Left renal cortex interstitium (tissue), 4 donors: ENCODE measurements around the gene RGS6. TPM values are rescaled to one million over a fixed set of nuclear protein-coding genes. Genes with fewer than 3 reads are reported as not detected.

Experiments used
- DNase-seq, 4 donors: peaks; one replicate each; pipeline ENCODE4 v3.0.0-alpha.2; 2013; ENCODE audit warnings: low read depth in 4 of 4, low spot score in 2 of 4, missing footprints in 1 of 4
- polyA plus RNA-seq, 4 donors: library from polyadenylated mRNA; unstranded; fragments of 120-200 nt; gene quantifications; one replicate each; pipeline ENCODE4 v1.2.1, GENCODE V29; 2013; ENCODE audit not compliant: insufficient read length in 4 of 4

The RGS6 gene
- polyA plus RNA-seq, 4 donors, result 1.1 to 1.9 (median 1.4) TPM

DNA sequence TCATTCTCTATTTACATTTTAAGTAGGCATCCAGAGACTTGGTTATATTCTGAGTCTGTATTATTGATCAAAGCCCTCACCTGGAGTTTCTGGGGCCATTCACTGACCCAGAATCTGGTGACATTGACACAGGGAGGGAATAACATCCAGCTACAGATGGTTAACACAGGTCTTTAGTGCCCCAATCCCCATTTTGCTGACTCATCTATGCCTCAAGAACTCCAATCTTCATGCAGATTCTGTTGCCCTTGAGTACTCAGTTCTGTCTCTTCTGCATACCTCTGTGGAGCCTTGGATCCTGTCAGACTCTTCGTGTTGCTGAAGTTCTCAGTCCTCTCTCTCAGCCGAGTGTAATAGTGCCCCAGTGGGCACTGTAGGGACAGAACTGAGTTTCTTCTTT lies 208.9 kb downstream of the RGS6 start:
- no peak for DNase-seq

DNA sequence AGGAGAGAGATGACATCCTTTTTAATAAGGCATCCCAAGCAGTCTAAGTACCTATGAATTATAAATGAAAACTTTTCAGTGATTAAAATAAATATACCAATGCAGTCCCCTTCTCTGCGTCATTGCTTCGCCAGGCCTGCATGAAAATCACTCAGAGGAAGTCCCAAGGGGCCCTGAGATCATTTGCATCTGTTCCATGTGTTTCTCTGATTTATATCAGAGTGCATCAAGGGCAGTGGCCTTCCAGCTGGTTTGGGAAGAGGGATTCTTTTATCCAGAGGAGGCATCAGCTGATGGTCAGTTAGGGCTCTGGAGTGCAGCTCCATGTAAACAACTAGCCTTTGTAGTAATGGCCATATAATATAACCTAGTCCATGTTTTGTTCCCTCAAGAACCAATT lies 210.1 kb downstream of the RGS6 start:
- peak in 1 of 4 donors; percentile 2 for DNase-seq

DNA sequence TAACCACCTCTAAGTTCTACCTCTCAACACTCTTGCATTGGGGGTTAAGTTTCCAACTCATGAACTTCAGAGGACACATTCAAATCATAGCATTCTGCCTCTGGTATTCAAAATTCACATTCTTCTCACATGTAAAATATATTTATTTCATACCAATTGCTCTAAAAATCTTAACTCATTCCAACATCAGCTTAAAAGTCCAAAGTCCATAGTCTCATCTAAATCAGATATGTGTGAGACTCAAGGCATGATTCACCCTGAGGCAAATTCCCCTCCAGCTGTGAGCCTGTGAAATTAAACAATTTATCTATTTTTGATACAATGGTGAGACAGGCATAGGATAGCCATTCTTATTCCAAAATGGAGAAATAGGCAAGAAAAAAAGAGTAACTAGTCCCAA lies 214.0 kb downstream of the RGS6 start:
- DNase-seq, result no peak

DNA sequence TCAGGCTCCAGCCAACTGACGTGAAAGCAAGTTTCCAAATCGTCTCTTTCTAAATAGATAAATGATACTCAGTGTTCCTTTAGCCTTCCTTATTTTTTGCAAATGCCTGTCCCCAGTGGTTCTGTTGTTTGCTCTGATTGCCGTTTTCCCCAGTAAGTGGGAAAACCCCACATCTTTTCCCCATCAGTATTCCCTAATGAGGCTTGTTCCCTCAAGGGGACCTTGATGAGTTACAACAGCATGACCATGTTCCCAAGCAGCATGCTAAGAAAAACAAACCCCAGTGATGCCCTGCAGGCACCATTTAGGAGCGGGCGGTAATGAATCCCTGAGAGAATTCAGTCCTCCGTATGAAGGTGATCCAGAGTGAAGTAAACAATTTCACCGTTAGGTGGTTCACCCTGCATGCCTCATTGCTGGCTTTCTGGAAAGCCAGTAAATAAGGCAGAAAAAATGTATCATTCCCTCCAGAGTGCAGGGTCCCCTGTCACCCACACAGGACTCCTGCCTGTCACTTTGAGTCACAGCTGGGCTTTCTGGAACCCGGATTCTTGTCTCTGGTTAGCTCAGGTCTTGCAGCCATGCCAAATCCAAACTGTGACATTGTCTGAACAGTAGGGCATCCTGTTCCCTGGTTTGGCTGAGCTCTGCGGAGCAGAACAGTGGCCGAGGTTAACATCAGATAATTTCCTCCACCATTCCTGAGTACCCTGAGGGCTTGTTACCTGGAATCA lies 222.6 kb downstream of the RGS6 start:
- no peak for DNase-seq

DNA sequence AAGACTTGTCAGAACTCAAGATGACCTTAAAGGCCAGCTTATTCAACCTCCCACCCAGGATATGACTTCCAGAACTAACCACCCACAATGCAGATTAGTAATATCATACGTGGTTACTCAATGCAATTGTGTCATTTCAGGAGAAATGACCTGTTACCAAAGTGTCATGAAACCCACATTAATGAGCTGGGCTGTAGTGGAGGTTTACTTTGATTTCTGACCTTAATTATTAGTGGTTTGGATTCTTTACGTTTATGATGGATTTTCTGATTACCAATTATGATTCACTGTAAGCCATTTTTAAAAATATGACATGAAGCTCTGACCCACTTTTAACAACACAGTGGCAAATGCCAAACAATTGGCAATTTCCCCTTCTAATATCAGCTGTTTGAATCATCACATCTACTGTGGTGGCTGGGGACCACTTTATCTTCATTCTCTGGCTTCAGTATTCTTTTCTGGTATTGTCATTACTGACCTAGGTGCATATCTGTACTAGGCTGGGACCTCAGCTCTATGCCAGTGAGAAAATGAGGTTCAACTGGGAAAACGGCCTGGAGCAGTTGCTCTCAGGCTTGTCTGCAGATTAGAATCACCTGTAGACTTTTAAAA lies 223.3 kb downstream of the RGS6 start:
- DNase-seq, result no peak

DNA sequence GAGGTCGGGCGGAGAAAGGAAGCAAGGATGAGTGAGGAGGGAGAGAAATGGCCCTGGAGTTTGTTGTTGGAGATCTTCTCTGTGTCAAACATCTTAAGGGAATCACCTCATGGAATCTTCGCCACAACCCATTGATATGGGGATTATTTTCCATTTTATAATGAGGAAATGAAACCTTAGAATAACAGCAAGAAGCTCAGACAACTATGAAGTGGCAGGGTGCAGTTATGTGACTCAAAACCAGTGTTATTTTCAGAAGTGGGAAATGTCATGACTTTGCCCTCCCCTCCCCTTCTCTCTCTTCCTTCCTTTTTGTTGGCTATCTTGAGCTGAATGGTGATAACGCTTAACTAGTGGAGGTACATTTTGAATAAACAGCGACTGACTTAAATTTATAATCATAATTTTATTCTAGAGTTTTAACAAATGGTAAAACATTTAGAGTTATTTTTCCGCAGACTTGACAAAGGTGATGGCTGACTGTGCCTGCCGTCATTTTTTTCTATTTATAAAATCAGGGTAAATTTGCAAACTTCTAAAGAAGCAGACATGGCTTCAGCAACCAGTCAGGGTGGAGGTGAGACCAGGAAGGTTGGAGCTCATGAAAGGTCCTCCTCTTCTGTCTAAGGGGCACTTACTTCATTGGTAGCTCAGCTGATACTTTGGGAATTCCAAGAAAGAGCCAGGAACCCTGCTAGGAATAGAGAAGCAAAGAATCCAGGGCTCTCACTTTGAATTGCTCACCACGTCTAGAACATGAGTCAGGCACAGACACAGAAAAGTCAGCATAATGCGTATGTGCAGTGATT lies 232.4 kb downstream of the RGS6 start:
- DNase-seq, result no peak

DNA sequence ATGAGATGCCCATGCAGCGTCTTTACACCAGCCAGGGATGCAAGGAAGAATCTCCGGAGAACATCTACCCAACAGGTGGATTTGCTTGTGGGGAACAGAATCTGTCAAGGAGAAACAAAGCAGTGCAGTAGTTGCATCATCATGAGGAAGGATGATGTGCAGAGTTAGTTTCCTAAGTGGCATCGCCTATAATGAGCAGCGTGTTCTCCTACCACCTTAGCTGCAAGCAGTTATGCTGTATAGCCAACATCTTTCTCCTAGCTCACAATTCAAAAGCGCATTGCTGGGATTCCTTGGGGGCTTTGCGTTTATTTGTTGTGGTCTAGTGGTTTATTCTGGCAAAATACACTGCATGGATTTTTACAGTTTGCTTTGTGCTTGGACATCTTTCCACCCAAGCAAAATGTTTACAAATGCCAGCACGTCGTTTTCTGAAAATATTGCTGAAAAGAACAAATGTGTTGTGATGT lies 233.0 kb downstream of the RGS6 start:
- DNase-seq, result no peak

DNA sequence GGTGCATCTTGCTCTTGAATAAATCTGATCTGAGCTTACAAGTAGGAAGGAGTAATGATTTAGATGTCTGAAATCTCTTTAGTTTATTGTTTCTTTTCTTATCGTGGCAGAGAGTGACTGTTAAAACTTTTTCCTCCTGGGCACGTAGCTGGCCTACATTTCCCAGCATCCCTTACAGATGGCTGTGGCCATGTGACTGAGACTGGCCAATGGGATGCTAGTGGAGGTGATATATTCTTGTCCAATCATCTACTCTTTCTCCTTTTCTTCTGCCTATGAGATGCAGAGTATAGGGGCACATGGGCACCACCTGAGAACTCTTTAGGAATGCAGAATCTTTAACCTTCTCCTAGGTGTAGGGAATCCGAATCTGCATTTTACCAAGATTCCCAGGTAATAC lies 237.3 kb downstream of the RGS6 start:
- DNase-seq, result no peak

DNA sequence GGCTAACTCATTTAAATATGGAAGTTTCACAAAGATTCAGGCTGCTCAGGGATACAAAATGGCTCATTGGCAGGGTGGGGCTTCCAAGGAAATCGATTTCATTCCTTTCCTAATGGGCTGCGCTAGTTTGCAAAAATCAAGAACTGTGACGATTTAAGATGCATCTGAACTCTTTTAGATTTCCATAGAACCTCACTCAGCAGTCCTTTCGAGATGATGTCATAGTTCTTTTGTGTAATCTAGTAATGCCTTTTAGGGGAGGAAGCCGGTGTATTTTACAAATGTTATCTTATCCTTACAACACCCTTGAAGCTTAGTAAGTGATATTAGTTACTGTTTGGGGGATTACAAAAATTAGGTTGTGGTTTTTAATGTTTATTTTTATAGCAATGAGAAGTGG lies 239.8 kb downstream of the RGS6 start:
- DNase-seq, result no peak

DNA sequence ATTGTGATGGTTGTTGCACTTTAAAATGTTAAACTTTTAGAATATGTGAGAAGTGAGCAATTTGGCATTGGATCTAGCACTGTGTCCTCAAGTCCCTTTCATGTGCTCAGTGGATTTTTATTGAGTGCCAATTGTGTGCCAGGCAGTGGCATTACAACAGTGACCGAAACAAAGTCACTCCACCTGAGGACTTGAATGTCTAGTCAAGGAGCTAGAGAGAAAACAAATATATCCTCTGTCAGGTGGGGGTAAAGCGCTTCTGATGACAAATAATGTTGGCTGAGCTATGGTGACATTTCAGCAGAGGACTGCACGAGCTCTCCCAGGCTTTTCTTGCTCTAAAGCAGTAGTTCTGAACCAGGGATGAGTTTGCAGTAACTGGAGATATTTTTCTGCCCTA lies 240.4 kb downstream of the RGS6 start:
- DNase-seq, result no peak

DNA sequence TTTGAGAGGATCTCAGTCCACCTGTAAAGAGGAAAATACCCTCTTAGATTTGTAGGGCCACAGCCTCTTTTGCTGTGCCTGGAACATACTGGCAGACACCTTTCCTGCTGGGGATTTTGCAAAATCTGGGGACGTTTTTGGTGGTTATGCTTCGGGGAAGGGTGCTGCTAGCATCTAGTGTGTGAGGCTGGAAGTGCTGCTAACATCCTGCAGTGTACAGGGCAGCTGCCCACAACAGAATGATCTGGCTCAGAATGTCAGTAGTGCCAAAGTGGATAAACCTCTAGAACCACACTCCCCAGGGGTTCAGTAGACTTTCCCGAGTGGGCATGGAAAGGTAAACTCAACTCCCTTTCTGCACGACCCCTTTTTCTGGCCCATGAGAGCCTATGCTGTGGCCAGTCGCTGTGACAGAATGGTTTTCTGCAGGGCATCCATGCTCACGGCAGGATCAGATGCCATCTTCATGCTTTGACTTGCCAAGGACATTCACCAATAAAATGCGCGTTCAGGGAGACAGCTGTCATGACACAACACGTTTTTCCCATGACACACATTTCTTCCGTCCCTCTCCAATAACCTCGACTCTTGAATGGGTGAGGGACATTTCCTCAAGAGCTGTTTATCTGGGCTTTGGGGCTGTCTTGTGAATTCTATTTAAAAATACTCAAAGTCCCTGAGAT lies 240.9 kb downstream of the RGS6 start:
- no peak for DNase-seq

DNA sequence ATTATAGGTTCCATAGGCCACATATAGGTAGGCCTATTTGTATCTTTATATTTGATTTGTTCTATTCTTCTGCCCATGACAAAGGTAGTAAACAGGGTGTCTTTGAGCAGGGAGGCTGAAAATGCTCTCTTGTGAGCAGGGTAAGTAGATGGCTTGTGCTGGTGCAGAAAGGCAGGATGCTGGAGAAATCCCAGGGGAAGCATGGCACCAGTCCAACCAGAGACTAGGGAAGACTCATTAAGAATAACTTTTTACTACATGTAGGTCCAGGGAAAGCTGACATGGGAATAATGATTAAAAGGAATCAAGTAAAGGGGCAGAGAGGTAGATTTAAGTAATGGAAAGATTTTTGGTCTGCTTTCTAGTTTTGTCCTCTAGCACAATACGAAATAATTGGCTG lies 245.0 kb downstream of the RGS6 start:
- no peak for DNase-seq

DNA sequence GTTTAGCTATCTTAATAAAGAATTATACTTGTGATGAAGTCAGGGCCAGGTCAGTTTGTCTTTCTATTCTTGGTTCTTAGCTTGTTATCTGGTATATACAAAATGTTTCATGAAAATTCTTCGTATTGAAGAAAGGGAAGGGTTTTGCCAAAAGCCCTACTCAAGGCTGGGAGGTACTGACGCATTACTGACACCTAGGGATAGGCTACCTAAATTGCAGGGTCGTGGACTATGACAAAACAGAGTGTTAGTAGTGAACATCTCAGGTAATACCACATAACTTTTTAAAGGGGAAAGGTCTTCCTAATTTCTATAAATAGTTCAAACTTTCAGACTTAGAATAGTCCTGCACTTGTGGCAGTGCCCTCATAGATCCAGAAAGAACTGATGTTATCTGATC lies 246.3 kb downstream of the RGS6 start:
- no peak for DNase-seq

DNA sequence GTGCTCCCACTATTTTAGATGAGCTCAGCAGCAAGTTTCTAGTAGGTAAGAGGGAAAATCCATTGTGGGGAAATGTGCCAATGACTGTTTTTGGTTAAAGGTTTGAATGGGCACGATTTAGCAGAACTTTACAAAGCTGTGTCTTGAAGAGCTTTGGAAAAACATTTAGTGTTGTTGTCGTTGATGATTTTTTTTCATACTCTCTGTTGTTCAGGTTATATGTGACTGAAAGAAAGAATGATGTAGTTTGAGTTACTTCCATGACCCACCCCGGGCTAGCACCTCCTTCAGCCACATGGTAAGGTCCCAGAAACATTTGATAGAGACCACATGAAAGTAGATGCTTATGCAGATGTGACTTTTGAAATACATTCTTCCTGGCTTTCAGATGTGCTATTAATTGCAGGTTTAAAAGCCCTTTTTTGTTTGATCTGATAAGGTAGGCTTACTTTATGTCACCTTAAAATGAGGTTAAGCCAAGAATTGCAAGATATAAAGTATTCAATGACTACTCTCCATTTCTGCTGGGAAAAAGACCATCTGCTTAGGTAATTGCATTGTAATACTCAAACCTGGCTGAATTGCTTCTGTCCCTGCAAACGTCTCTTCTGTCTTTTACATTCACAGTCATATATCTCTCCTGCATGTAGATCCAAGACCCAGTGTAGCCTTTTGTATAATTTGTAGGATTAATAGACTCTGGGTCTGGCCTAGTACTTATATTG lies 250.6 kb downstream of the RGS6 start:
- DNase-seq, result no peak

DNA sequence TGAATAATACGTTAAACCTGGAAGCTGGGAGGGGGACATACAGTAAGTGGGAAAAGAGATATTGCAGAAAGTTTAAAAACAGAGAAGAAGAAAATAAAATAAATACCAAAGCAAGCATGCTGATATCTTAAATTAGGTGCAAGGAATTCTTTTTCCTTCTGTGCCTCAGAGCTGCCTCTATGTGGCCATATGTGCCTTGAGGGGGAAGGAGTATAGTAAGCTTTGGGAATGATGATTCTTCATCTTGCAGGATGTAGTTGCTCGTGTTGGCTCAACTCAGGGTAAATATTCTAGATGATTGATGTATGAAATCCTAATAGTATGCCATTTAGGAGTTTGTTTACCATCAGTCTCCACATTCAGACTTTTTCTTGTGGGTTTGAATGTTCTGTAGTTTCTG lies 251.4 kb downstream of the RGS6 start:
- no peak for DNase-seq

DNA sequence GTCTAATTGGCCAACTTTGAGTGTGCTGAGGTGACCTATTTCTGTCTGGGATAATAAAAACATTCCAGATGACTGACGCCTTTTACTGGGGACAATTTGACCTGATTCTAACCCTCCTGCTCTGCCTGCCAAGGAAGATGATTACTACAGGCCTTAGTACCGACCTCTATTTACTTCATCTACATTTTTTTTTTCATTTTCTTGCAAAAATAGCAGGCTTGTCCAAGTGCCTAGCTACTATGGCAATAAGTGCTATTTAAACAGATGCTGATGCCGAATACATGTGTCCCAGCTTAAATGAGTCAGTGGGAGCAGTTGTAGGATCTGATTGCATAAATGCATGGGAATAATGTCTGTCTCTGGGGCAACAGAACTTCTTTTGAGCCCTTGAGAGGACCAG lies 254.3 kb downstream of the RGS6 start:
- DNase-seq, result peak in 1 of 4 donors; percentile 12

DNA sequence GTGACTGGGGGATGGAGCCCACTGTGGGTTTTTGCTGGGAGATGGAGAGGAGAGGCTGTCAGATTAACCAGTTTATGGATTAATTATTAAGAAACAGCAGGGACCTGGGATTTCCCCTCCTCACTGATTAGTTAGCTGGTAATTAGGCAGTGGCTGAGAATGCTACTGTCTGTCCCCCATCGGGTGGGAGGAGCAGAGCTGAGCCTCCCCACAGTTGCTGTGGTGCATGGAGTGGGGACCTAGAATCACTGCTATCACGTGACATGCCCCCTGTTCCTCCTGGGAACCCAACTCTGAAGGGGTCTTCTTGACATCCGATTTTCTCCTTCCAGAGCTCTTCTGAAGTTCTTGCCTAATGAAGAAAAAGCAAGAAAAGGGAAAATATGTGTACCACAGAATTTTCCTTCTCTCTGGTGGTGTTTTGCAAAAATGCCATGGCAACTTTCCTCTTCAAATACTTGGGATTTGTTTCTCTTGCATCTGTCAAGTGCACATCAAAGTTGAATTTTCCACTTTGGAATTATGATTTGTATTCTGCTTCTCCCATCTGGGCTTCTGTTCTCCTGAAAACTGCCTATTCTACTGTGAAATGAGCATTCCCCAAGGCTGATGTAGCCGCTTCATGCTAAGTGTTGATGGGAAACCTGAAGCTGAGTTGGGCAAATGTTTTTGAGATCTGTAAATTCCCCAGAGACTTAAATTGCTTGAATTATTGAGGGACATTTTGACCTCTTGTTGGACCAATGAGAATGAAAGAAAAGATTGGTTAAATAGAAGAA lies 264.2 kb downstream of the RGS6 start:
- no peak for DNase-seq

DNA sequence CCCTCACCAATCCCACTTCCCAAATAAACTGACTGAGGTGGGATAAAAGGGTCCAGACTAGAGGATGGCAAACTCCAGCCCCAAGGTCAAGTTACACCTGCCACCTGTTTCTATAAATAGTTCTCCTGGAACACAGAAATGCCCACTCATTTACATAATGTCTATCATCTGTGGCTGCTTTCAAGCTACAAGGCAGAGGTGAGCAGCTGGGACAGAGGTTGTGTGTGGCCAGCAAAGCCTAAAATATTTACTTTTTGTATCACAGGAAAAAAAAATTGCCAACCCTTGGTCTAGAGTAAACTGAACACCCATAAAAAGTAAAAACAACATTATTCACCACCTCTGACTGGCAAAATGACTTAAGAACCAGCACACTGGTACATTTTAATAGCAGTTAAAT lies 269.4 kb downstream of the RGS6 start:
- DNase-seq, result no peak

DNA sequence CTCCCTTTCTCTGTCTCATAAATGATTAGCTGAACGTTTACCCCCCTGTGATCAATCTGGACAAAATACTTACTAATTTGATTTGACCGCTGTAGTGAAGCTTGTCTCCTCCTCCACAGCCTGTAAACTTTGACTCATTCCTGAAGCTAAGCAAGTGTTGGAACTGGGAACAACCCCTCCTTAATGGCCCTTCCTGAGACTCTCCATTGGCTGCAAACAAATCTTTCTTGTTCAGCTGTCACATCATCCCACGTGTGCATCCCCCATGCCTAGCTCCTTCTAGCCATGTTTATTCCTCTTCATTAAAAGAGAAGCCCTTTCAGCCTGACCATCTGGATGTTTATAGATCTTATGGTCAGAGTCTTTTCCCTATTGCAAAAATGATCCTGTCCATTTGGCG lies 281.2 kb downstream of the RGS6 start:
- DNase-seq, result peak in 3 of 4 donors; percentile 1 to 46 (median 21)

DNA sequence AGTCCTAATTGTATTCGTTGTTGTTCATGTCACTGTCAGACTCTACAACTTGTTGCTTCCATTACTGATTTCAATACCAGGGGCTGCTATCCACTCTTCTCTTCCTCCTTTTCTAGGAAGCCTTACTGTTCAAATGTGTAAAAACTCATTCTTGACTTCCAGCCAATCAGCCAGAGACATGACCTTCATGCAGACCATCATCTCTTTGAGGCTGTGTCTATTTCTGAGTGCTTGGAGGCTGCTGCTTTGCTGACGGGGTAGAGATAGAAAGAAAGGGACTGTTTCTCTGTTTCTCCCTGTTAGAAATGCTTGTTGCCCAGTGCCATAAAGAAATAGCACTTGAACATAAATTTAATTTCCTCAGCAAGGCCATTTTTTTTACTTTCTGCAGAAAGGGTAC lies 282.9 kb downstream of the RGS6 start:
- DNase-seq, result no peak
